ENCODE results near the gene ARRDC1.
A peak's percentile ranks its signal among the peaks of the same experiment; 100 is the strongest.

ARRDC1 gene

DNA sequence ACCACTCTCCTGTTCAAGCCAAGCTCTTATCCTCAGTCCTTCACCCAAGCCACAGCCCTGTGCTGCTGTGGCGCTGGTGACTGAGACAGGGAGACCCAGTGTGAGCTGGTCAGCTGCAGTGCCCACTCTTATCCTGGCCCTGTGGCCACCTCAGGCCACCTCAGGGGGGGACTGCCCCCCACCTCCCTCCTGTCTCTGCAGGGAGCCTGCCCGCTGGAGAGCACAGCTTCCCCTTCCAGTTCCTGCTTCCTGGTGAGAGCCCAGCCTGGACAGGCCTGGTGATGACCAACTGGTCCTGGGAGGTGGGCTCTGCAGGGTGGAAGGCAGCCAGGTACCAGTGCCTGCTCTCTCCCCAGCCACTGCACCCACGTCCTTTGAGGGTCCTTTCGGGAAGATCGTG, 7.8 kb downstream of the ARRDC1 start:
- Mint-ChIP-seq H3K27me3 (ENCODE audit: low read depth) (no peaks in the 10 kb centered on the region), H3K9me3 (no peaks in the 10 kb centered on the region), H3K4me3 (no peak overlapping the region), H3K27ac (no peak overlapping the region), H3K36me3 (ENCODE audit: low read depth) (no peaks in the 10 kb centered on the region), H3K4me1 (peaks cover 10% of the 10 kb centered on the region)
- TF ChIP-seq, protein P1, sequence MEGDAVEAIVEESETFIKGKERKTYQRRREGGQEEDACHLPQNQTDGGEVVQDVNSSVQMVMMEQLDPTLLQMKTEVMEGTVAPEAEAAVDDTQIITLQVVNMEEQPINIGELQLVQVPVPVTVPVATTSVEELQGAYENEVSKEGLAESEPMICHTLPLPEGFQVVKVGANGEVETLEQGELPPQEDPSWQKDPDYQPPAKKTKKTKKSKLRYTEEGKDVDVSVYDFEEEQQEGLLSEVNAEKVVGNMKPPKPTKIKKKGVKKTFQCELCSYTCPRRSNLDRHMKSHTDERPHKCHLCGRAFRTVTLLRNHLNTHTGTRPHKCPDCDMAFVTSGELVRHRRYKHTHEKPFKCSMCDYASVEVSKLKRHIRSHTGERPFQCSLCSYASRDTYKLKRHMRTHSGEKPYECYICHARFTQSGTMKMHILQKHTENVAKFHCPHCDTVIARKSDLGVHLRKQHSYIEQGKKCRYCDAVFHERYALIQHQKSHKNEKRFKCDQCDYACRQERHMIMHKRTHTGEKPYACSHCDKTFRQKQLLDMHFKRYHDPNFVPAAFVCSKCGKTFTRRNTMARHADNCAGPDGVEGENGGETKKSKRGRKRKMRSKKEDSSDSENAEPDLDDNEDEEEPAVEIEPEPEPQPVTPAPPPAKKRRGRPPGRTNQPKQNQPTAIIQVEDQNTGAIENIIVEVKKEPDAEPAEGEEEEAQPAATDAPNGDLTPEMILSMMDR (IDR thresholded peaks at IDR 0.05; ENCODE audit: unreplicated experiment in 3 of 3), result no peak

DNA sequence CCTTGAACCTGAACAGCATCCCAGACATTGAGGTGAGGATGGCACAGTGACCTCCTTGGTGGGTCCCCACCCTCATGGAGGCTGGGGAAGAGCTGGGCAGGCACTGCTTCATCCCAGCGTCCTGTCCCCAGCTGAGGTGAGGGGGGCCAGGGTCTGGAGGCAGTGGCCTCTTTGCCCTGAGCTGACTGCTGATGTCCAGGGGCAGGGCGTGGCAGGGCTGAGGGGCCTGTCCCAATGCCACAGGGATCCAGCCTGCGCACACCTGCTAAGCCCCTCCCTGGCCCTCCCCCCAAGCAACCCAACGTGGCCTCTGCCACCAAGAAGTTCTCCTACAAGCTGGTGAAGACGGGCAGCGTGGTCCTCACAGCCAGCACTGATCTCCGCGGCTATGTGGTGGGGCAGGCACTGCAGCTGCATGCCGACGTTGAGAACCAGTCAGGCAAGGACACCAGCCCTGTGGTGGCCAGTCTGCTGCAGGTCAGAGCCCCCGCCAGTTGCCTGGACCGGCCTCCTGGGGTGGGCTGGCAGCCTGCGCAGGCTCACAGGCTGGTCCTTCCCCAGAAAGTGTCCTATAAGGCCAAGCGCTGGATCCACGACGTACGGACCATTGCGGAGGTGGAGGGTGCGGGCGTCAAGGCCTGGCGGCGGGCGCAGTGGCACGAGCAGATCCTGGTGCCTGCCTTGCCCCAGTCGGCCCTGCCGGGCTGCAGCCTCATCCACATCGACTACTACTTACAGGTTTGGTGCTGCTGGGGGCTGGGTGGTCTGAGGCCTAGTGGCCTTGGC, 8.4 kb downstream of the ARRDC1 start:
- Mint-ChIP-seq H3K9me3 (no peaks in the 10 kb centered on the region), H3K36me3 (ENCODE audit: low read depth) (no peaks in the 10 kb centered on the region), H3K4me1 (peaks cover 10% of the 10 kb centered on the region), H3K4me3 (no peak overlapping the region), H3K27me3 (ENCODE audit: low read depth) (no peaks in the 10 kb centered on the region), H3K27ac (no peak overlapping the region)
- TF ChIP-seq, protein P1 (IDR thresholded peaks at IDR 0.05; ENCODE audit: unreplicated experiment in 3 of 3), result no peak

DNA sequence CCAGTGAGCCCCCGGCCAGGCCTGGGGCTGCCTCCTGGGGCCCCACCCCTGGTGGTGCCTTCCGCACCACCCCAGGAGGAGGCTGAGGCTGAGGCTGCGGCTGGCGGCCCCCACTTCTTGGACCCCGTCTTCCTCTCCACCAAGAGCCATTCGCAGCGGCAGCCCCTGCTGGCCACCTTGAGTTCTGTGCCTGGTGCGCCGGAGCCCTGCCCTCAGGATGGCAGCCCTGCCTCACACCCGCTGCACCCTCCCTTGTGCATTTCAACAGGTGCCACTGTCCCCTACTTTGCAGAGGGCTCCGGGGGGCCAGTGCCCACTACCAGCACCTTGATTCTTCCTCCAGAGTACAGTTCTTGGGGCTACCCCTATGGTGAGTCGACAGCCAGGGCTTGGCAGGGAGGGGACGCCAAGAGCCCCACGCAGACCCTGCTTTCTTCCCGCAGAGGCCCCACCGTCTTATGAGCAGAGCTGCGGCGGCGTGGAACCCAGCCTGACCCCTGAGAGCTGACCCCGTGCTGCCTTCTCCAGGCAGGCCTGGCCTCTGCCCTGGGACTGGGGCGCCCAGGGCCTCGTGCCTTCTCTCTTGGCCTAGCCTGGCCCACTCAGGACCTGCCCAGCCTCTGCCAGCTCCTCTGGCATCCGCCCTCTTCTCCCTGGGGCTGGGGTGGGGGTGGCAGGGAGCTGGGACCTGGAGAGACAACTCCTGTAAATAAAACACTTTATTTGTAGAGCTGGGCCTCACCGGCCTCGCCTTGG, 9.3 kb downstream of the ARRDC1 start:
- no peaks in the 10 kb centered on the region for H3K36me3 Mint-ChIP-seq (ENCODE audit: low read depth)
- H3K27ac Mint-ChIP-seq, result no peak overlapping the region
- TF ChIP-seq, protein P1 (IDR thresholded peaks at IDR 0.05; ENCODE audit: unreplicated experiment in 3 of 3), result no peak
- no peaks in the 10 kb centered on the region for H3K27me3 Mint-ChIP-seq (ENCODE audit: low read depth)
- peaks cover 15% of the 10 kb centered on the region for H3K4me1 Mint-ChIP-seq
- no peak overlapping the region for H3K4me3 Mint-ChIP-seq
- no peaks in the 10 kb centered on the region for H3K9me3 Mint-ChIP-seq

DNA sequence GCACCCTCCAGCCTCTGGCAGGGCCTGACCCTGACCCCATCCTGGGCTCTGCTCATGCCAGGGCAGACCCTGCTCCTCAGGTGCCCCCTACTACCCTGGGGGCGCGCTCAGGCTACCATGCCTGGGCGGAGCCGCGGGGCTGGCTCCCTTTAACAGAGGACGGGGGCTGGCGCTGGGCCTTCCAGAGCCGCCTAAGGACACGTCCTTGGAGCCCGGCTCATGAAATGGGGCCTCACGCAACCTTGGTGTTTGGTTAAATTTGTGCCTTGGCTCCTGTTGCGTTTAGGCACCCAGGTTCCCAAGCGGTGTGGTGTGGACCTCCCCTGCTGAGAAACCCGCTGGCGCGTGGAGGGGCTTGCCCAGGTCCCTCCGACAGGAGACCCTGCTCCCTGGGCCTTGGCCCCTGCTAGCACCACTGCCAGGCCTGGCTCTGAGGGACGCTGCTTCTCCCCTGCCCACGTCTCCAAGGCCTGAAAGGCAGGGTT, 9.9 kb downstream of the ARRDC1 start:
- TF ChIP-seq, protein P1 (IDR thresholded peaks at IDR 0.05; ENCODE audit: unreplicated experiment in 3 of 3), result no peak
- no peaks in the 10 kb centered on the region for H3K27me3 Mint-ChIP-seq (ENCODE audit: low read depth)
- no peaks in the 10 kb centered on the region for H3K36me3 Mint-ChIP-seq (ENCODE audit: low read depth)
- no peak overlapping the region for H3K27ac Mint-ChIP-seq
- H3K4me3 Mint-ChIP-seq, result peak overlapping the region in 1 of 3 experiments; percentile 46
- peaks cover 20% of the 10 kb centered on the region for H3K4me1 Mint-ChIP-seq
- no peaks in the 10 kb centered on the region for H3K9me3 Mint-ChIP-seq

DNA sequence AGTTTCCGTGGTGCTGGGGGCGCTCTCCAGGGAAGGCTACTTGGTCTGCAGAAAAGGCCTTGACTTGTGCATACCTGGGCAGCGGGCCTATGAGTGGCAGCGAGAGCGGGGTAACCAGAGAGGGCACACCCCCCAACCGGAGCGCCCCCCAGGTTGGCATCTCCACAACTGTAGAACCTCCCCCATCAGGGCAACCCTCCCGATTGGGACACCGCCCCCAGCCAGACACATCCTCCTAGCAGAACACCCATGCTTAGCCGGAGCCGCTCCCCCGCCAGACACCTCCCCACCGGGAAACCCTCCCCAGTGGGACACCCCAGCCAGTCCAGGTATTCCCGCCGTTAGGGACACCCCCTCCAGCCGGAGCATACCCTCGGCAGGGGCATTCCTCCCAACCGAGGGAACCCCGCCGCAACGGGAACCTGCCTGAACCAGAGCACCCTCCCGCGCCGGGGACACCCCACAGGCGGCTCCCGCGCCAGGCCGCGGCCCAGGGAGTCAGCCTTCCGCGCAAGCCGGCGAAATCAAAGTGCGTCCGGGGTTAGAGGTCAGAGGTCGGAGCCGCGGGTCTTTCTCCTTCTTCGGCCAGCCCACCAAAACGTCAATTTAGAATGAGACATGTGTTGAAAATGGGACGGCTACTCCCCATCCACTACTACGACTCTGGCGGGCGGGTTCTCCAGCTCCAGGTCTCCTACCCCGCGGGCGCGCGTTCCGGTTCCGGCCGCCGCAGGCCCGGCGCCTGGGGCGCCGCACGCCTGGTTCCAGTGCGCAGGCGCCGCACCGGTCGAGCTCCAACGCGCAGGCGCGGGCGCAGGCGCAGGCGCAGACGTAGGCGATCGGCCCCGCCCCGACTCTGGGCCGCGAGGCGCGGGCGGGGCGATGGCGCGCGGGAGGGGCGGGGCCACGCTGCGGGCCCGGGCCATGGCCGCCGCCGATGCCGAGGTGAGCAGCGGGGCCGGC, 12.9 kb downstream of the ARRDC1 start, which contains the start of gene EHMT1:
Gene EHMT1 (plus strand): TSS at position 901 of the 963 bp plus-strand sequence. CDS start 24 bp downstream, at position 925.
- Mint-ChIP-seq H3K4me1 (peaks cover 36% of the 10 kb centered on the region), H3K27me3 (ENCODE audit: low read depth) (no peaks in the 10 kb centered on the region), H3K36me3 (ENCODE audit: low read depth) (peaks cover 3% of the 10 kb centered on the region), H3K4me3 (peak within 1 kb of the TSS; percentile 90 to 93 (median 92)), H3K27ac (peak within 1 kb of the TSS; percentile 84 to 95 (median 92)), H3K9me3 (no peaks in the 10 kb centered on the region)
- TF ChIP-seq, protein P1 (IDR thresholded peaks at IDR 0.05; ENCODE audit: unreplicated experiment in 3 of 3), result no peak
